Mesenteric fat pad (tissue), 1 donor: ENCODE results near the gene STX1A. TPM values are rescaled to one million over a fixed set of nuclear protein-coding genes. Genes with fewer than 3 reads are reported as not detected.

Experiments
- DNase-seq: peaks from one replicate; pipeline ENCODE4 v3.0.0-alpha.2; 2020; ENCODE audit warnings: low spot score
- total RNA-seq: library from RNA; stranded (reverse); fragmentation: NEBNext Ultra II Directional; extraction: Animal tissue kit (Norgen Biotek cat#: 25700); gene quantifications from one replicate; pipeline ENCODE4 v1.2.1, GENCODE V29; 2021
- donor health status: DM: yes; HTN: yes; CAD: no.

The STX1A gene
- total RNA-seq, 1 donor from 2014 or later: 3.5 TPM

GRCh38 chr7:73708961-73709549, 10.4 kb downstream of the STX1A start:
- no peak for DNase-seq

- no peak for DNase-seq
These were observed 12.3 kb downstream of the STX1A start for GRCh38 chr7:73707045-73707631.

GRCh38 chr7:73706126-73707044, 13.1 kb downstream of the STX1A start:
- DNase-seq: no peak

- DNase-seq: no peak
These were observed 13.9 kb downstream of the STX1A start for GRCh38 chr7:73705551-73705920.

GRCh38 chr7:73704640-73705550, 14.6 kb downstream of the STX1A start:
- no peak for DNase-seq

GRCh38 chr7:73703757-73704639, 15.5 kb downstream of the STX1A start:
- no peak for DNase-seq

- no peak for DNase-seq
These were observed 16.2 kb downstream of the STX1A start for GRCh38 chr7:73703225-73703624.

GRCh38 chr7:73702665-73703064, 16.8 kb downstream of the STX1A start:
- no peak for DNase-seq

GRCh38 chr7:73702226-73702625, 17.2 kb downstream of the STX1A start:
- DNase-seq: no peak

GRCh38 chr7:73701357-73701995, 18.0 kb downstream of the STX1A start:
- DNase-seq: no peak

- DNase-seq: no peak
These were observed 18.8 kb downstream of the STX1A start for GRCh38 chr7:73700581-73701134.

- no peak for DNase-seq
These were observed 19.4 kb downstream of the STX1A start for GRCh38 chr7:73700069-73700423.

GRCh38 chr7:73699370-73700068, 19.9 kb downstream of the STX1A start:
- no peak for DNase-seq

GRCh38 chr7:73698410-73698809, 21.1 kb downstream of the STX1A start:
- DNase-seq: no peak

- no peak for DNase-seq
These were observed 23.1 kb downstream of the STX1A start for GRCh38 chr7:73696372-73696771.

- no peak for DNase-seq
These were observed 28.8 kb downstream of the STX1A start for GRCh38 chr7:73690646-73691045.

- no peak for DNase-seq
These were observed 31.2 kb downstream of the STX1A start for GRCh38 chr7:73688288-73688687.

GRCh38 chr7:73685311-73685710, 34.2 kb downstream of the STX1A start:
- no peak for DNase-seq
